HEK293T (cell line): ENCODE data around the gene ATP6V0E2.

Experiments used
- ARNT ChIP-seq: fragments of 450-650 bp; IDR thresholded peaks from 2 replicates; pipeline ENCODE4 v1.6.1; 2017; ENCODE audit warnings: mild to moderate bottlenecking
- BHLHE40 ChIP-seq: fragments of 450-650 bp; IDR thresholded peaks from 2 replicates; pipeline ENCODE4 v1.6.1; 2016; ENCODE audit warnings: mild to moderate bottlenecking, moderate library complexity, borderline replicate concordance
- FOXA1 ChIP-seq: fragments of 450-650 bp; IDR thresholded peaks from 2 replicates; pipeline ENCODE4 v1.6.1; 2016; ENCODE audit warnings: mild to moderate bottlenecking
- FOXM1 ChIP-seq: fragments of 450-650 bp; IDR thresholded peaks from 2 replicates; pipeline ENCODE4 v1.6.1; 2017; ENCODE audit warnings: mild to moderate bottlenecking, borderline replicate concordance
- HDGF ChIP-seq: fragments of 450-650 bp; IDR thresholded peaks from 2 replicates; pipeline ENCODE4 v1.6.1; 2017; ENCODE audit warnings: antibody characterized with exemption, borderline replicate concordance
- LEF1 ChIP-seq: fragments of 450-650 bp; IDR thresholded peaks from 2 replicates; pipeline ENCODE4 v1.6.1; 2017; ENCODE audit warnings: mild to moderate bottlenecking, borderline replicate concordance
- NFRKB ChIP-seq: fragments of 450-650 bp; IDR thresholded peaks from 2 replicates; pipeline ENCODE4 v1.6.1; 2016; ENCODE audit warnings: mild to moderate bottlenecking, moderate library complexity
- SP1 ChIP-seq: fragments of 450-650 bp; IDR thresholded peaks from 2 replicates; pipeline ENCODE4 v1.6.1; 2017
- SUZ12 ChIP-seq: fragments of 450-650 bp; IDR thresholded peaks from 2 replicates; pipeline ENCODE4 v1.6.1; 2016; ENCODE audit warnings: mild to moderate bottlenecking
- TARDBP ChIP-seq: fragments of 450-650 bp; IDR thresholded peaks from 2 replicates; pipeline ENCODE4 v1.6.1; 2016
- ZNF384 ChIP-seq: fragments of 450-650 bp; IDR thresholded peaks from 2 replicates; pipeline ENCODE4 v1.6.1; 2016
- TF ChIP-seq, protein P1 (sequence below): fragments of 450-650 bp; IDR thresholded peaks from 2 replicates; pipeline ENCODE4 v1.6.1; 2016

DNA sequence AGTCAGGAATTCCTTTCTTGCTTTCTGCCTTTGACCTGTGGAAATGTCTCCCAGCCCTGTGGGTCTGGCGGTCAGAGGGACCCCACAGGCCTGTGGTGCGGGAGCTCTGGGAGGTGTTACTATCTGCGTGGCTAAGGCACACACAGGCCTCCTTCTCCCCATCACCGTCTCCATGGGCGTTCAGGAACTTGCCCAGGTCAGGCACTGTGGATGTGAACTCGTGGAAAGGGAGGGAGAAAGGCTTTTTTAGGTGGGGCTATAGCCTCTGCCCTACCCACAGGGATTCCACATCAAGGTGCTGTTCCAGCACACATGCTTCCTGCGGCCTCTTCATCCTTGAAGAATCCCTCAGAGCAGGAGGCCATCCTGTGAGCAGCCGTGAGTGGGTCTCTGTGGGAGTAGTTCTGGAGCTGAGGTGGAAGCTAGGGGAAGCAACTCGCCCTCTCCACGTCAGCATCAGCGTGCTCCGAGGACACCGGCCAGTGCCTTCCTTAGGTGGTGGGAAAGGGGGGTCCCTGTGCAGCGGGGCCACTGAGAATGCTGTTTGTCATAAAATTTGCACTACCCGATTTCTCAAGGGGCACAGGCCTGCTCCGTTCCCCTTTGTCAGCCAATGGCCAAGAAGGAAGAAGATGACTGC lies 7.5 kb upstream of the ATP6V0E2 start:
- TF ChIP-seq HDGF (no peak), SP1 (no peak), ZNF384 (no peak), SUZ12 (no peak), FOXA1 (no peak), LEF1 (no peak), ARNT (no peak), TARDBP (no peak), BHLHE40 (no peak), FOXM1 (no peak), NFRKB (no peak)
- TF ChIP-seq, protein P1, sequence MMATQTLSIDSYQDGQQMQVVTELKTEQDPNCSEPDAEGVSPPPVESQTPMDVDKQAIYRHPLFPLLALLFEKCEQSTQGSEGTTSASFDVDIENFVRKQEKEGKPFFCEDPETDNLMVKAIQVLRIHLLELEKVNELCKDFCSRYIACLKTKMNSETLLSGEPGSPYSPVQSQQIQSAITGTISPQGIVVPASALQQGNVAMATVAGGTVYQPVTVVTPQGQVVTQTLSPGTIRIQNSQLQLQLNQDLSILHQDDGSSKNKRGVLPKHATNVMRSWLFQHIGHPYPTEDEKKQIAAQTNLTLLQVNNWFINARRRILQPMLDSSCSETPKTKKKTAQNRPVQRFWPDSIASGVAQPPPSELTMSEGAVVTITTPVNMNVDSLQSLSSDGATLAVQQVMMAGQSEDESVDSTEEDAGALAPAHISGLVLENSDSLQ, result no peak
